Measurements from ENCODE around the gene MEIOB.
"Not testable (repeated sequence)": the region's sequence is repeated elsewhere in the genome, so short reads cannot be mapped to it uniquely, and the experiment has no call there.

MEIOB gene, protein sequence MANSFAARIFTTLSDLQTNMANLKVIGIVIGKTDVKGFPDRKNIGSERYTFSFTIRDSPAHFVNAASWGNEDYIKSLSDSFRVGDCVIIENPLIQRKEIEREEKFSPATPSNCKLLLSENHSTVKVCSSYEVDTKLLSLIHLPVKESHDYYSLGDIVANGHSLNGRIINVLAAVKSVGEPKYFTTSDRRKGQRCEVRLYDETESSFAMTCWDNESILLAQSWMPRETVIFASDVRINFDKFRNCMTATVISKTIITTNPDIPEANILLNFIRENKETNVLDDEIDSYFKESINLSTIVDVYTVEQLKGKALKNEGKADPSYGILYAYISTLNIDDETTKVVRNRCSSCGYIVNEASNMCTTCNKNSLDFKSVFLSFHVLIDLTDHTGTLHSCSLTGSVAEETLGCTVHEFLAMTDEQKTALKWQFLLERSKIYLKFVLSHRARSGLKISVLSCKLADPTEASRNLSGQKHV

DNA sequence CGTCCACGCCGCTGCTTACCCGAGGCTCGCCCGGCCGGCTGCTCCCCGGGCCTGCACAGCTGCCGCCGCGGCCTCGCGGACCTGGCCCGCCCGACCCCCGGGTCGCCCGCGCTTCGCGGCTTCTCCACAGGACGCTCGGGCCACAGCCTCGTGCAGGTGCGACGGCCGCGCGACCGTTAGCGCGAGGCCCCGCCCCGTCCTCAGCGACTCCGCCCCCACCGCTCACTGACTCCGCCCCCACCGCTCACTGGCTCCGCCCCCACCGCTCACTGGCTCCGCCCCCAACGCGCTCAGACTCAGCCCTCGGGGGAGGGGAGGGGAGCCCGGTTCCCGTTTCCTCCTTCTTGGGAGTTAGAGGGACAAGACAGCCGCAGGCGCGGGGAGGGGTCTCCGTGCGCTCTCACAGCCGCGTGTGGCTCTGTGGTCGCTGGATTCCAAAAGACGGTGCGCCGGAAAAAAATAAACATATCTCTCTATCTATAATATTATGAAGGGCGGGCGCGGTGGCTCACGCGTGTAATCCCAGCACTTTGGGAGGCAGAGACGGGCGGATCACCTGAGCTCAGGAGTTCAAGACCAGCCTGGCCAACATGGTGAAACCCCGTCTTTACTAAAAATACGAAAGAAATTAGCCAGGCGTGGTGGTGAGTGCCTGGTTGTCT is at the start of gene MEIOB:
MEIOB (minus strand) TSS at position 191 of the 662 bp plus-strand sequence. CDS start 3,989 bp downstream, outside the sequence.
- DNase-seq, result no peak

DNA sequence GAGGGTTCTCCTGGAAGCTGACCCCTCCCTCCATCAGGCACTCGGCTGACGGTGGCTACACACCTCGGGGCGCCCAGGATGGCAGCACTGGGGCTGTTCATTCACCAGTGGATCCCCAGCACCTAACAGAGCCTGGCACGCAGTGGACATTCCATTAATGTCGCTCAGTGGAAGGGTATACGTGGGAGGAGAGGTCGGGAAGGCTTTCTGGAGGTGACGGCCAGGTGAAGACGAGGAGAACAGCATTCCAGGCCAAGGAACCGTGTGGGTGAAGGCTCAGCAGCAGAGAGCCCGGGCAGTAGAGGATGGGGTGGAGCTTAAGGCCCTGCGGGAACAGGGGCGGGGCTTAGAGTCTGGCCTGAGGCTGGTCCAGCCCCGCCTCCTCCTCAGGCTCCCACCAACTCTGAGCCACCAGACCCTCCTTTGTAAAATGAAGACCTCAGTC is 48.8 kb upstream of the MEIOB start:
- no peak for DNase-seq

DNA sequence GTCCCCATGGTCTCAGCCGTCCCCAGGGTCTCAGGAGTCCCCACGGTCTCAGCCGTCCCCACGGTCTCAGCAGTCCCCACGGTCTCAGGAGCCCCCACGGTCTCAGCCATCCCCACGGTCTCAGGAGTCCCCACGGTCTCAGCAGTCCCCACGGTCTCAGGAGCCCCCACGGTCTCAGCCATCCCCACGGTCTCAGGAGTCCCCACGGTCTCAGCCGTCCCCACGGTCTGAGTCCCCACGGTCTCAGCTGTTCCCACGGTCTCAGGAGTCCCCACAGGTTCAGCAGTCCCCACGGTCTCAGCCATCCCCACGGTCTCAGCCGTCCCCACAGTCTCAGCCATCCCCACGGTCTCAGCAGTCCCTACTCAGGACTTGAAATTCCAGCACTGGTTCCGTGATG is 48.2 kb upstream of the MEIOB start:
- not testable (repeated sequence) for DNase-seq

DNA sequence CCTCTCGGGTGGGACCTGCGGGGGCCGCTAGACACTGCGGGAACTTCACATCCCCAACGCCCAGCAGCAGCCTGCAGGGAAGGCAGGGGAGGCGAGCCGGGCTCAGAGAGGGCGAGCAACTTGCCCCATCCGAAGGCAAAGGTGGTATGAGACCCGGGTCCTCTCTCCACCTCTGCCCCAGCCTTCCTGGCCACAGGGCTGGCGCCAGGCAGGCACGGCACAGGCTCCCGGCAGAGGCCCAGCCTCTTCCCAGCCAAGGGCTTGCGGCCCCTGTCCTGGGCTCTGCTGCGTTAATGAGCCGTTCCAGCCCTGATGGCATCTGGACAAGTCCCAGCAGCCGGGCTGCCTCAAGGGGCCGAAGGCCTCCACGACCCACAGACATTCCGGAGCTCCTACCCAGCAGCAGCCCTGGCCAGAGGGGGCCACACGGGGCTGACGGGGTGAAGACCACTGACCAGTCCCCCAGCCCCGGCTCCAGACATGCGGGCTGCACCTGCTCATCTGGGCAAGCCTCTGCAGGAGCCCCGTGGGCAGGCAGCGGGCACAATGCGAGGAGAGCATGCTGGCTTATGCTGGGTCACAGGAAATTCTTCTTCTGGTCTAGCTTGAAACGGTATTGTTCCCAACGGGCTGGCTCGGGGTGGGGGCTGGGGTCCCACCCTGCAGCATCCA is 47.5 kb upstream of the MEIOB start:
- DNase-seq, result no peak

DNA sequence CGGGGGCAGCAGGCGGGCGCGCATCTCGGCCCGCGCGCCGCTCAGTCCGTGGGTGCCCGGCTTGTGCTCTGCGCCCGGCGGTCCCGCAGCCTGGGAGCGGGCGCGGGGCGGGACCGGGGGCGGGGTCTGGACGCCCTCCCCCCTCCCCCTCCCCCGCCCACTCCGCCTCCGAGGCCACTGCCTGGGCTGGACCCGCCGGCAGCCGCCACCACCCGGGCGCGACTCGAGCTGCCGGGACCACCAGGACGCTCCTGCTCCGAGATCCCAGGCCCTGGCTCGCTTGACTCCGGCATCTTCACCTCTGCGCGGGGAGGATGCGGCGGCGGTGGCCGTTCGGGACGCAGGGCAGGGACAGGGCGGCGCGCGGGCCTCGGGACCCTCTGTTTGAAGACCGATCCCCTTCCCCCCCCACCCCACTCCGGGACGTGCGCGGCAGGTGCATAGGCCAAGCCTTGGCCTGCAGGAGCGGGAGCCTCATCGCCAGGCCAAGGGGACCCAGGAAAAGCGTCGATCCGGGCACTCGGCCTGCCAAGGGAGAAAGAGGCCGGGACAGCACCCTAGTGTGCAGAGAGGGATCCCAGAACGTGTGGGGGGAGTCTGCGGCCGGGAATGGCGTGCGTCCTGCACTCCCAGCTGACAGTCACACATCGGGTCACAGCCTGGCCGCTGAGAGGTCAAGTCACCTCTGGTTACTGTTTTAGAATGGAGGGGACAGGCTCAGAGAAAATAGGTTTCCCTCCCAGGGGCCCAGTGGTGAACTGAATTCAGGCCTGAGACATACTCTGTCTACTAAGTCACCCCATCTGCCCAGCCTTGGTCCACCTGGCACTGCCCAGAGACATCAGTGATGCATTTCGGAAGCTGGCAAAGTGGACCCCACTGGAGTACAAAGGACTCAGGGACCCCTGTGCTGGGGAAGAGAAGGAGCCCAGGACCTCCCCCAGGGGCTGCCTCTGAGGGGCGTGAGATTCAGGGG is 46.7 kb upstream of the MEIOB start, which contains the start of gene HS3ST6:
HS3ST6 (minus strand) TSS at position 65 of the 976 bp plus-strand sequence. CDS start 92 bp downstream, outside the sequence.
- no peak for DNase-seq

DNA sequence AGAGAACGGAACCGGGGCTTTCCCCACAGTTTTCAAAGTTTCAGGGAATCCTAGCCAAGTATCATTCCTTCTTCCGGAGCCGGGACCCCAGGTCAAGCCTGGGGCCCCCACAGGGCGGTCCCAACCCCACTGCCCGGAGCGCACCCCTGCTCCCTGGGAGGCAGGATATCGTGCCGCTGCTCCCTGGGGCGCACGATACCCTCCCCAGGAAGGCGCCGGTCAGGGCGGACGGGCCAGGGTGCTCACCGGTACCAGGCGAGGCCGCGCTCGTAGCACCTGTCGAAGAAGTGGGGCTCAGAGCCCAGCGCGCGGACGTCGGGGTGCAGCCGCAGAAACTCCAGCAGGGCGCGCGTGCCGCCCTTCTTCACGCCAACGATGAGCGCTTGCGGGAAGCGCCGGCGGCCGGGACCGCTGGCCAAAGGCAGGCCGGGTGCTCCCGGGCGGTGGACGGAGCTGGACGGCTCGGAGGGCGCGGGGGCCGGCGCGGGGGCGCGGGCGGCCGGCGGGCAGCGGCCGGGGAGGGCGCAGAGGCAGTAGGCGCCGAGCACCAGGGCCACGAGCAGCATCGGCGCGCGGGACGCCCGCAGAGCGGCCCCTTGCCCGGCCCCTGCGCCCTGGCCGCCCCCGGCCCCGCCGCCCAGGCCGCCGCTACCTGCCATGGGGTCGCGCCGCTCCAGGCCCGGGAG is 45.8 kb upstream of the MEIOB start:
- no peak for DNase-seq

DNA sequence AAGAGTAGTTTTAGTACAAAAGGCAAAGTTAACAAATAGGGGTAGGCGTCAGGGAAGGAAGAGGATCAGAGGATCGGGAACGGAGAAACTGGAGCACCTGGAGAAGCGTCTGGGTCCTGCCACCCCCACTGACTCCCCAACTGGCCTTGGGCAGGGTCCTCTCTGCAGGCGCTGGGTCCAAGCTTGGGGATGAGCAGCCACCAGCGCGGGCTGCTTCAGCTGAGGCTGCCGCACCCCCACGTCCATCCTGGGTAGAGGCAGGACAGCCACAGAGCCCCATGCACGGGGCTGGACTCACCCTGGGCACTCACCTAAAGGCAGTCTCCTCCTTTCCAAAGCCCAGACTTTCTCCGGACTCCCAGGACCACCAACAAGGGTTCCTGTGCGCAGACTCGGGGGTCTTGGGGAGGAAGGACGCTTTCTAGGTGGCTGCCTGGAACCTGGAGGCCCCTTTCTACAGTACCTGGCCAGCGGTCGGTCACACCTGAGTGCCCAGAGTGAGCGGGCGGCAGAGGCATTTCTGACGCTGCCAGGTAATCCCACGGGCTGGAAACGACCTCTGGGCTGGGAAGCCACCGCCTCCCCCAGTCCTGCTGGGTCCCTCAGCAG is 45.2 kb upstream of the MEIOB start:
- no peak for DNase-seq

DNA sequence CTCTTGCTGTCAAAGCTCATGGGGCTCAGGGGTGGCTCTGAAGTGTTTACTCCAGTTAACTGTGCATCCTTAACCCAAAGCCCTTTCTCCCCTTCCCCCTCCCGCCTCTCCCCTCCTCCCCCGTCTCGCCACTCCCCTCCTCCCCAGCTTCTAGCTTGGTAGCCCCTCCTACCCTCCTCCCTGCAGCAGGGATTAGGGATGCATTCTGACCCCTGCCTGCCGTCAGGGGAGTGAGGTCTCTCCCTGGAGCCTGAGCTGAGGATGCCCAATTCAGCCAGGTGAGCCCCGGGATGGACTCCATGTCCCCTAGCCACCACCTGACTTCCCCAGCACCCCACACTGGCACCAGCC is 44.7 kb upstream of the MEIOB start:
- no peak for DNase-seq

DNA sequence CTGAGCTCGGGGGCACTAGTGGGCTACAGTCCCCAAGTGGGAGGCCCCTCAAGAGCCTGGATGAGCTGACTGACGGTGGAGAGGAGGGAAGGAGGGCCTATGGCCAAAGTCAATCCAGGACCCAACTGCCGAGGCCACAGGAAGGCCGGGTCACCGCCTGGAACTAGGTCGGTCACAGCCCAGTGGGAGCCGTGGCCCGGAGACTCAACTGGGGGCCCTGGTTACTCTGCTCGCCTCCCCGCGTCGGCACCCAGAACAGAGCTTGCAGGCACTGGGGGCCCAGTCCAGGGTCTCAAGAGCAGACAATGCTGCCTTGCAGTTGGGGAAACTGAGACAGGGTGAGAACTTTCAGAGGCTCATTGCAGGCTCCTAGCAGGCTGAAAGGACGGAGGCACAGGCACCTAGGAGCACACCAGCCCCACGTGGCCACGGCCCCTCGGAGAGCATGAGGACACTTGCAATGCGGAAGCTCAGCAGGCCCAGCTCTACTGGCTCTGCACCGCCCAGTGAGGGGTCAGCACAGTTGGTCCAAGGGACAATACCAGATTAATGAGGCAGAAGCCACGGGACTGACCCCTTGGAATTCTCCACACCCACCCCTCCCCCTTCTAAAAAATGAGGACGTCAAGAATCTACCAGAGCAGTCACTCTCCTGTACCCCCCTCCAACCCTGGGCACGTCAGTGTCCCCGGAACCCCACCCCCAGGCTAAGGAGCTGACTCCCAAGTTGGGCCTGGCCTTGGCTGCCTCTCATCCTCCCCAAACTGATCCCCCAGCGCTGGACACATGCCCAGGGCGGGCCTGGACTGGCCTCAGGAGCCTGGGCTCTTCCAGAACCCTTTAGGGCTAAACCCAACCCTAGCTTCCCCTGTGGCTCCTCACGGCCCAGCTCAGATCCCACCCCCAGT is 44.0 kb upstream of the MEIOB start:
- DNase-seq, result no peak

DNA sequence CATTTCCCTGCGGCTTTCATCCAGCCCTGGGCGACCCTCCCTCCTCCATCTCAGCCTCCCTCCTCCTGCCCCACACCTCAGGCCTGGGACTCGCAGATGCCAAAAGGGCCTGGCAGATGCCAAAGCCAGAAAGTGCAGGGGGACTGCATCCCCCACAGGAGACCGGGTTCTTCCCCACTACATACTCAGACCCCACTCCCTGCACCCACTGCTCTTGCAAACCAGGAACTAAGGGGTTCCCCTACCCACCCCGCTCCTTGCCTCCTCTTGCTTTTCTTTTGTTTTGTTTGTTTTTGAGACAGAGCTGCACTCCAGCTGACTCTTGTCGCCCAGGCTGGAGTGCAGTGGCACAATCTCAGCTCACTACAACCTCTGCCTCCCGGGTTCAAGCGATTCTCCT is 43.0 kb upstream of the MEIOB start:
- DNase-seq, result no peak

DNA sequence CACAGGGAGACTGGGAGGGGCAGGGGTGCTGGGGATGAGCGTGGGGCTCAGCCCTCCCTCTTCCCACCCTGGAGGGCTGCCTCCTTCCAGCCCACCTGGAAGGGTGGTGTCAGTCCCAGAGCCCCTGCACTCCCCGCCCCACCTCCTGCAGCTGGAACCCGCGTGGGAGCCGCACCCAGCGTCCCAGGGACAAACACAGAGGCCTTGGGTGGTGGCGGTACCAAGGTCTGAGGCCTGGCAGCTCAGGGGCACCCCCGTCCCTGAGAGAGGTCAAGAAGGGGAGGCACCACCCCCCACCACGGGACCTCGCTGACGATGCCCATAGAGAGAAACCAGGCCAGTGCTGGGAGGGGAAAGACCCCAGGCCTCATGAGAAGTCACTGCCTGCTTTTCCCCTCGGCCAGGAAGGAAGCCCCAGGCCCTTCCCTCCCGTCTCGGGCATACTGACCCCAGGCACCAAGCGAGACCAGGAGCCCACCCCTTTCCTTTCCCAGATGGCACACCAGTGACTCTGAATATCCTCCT is 42.2 kb upstream of the MEIOB start:
- no peak for DNase-seq

DNA sequence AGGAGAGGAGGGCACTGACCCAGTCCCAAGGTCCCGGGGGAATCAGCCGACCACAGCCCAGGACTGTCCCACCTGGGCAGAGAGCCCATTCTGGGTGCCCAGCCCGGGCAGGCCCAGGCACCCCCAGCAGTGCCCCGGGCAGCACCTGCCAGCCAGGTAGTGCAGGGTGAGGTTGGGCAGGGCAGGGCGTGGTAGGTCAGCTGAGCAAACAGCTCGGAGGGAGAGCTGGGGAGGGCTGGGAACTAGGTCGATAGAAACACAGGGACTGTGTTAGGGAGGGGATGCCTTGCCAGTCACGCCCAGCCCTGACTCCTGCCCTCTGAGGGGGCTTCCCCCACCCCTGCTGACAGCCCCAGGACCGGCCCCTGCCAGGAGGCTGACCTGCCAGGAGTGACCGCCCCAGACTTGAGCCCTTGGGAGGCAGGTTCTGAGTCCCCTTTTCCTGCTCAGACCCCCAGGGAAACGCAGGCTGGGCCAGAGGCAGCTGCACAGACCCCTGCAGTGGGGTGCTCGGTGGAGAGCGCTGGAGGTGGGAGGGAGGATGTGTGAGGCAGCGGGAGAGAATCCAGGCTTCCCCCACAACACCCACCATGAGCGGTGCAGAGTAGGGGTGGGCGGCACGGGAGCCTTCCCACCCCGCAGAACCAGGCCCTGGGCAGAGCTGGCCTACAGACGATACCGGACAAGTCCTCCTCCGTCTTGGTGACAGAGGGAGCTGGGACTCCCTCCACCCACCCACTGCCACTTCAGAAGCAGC is 41.5 kb upstream of the MEIOB start:
- DNase-seq, result no peak

DNA sequence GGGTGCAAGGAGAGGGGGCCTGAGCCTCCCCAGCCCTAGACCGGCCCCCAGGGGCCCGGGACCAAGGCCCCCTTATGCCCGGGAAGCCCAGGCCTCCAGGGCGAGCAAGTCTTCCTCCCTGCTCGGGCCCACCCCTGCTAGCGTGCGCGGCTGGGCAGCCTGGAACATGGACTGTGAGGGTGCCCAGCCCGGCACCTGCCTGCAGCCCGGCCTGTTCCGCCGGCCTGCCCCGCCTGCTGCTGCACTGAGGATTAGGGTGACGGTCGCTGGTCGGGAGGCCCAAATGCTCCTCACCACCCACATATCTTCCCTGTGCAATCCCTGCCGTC is 40.2 kb upstream of the MEIOB start:
- DNase-seq, result no peak

DNA sequence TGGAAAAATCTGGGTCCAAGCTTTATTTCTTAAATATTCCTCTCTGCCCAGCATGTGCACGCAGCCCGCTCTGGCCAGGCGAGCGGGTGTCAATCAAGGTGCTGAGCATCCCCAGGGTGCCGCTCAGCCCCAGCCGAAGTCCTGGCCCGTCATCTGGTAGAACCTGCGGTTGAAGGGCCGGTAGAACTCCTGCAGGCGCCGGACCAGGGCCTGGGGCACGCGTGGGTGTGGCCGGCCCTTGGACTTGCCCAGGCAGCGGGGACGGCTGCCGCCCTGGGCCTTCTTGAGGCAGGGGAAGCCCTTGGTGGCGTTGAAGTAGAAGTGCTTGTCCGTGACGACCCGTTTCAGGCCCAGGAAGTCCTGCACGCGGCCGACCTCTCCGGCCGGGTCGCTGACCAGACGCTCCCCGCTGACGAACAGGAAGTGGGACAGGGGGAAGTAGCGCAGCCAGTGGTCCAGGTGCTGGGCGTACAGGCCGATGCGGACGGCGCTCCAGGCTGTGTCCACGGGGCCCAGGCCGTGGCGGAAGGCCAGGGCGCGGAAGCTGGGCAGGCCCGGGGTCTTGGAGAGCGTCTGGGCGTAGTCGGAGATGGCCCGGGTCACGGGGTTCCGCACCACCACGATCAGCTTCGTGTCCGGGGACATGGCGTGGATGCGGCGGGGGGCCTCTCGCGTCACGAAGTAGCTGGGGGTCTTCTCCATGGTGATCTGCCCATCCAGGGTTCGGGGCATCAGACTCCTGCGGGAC is 39.7 kb upstream of the MEIOB start:
- no peak for DNase-seq

DNA sequence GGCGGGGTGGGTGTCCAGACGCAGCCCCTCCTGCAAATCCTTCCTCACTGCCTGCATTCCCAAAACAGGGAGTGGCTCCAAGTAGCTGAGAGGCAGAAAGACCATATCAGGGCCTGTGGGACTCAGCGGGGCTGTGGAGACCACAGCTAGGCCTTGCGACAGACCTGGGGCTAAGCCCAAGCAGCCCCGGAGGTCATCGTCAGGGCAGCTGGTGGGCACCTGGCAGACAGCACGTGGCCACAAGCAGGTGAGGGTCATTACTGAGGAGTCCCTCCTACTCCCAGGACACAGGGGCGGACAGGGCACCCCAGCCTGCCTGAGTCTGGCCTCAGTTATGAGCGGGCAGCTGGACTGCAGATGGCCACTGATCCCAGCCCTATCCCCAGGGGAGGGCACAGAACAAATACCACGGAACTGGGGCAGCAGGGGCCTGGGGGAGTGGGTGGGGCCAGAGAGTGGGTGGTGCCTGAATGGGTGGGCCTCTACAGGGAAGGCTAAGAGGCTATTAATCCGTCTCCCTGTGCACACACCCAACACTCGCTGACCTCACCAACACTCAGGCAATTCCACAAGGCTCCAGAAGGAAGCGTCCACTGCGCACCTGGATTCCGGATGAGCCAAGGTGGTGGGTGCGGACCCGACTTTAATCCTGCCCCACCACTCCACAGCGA is 37.7 kb upstream of the MEIOB start:
- no peak for DNase-seq

DNA sequence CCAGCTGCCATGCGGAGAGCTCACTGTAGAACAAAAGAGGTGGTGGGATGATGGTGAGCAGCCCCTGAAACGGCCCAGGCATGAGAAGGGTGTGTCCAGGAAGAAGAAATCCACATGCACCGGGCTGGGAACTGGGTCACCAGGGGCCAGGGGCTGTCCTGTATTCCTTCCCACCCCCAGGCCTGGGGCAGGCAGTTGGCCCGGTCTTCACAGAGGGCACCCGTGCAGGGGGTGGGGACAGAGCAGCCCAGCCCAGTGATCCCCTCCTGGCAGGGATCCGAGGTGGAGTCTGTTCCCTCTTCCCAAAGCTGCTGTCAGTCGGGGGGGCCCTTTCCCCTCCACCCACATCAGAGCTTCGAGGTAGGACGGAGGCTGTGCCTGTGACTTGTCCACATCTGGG is 37.0 kb upstream of the MEIOB start:
- DNase-seq, result no peak

DNA sequence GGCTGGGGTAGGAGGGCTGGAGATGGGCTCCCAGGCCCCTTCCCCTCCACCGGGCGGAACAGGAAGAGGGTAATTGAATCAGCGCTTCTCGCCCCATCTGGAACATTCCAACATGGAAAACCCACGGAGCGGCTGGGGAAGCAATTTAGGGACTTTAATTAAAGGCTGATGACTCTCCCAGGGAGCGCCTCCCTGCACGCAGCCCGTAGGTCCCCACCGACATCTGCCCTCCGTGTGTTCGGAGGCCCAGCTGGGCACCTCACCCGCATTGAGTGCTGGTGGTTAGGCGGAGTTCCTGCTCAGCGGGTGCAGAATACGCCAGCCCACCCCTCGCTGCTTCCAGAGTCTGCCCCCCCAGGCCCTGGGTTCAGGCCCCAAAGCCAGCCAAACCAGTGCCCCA is 36.2 kb upstream of the MEIOB start:
- DNase-seq, result no peak

Data from cortex of kidney (tissue), 1 donor.